ENCODE results near the gene AVEN.

AVEN gene

DNA sequence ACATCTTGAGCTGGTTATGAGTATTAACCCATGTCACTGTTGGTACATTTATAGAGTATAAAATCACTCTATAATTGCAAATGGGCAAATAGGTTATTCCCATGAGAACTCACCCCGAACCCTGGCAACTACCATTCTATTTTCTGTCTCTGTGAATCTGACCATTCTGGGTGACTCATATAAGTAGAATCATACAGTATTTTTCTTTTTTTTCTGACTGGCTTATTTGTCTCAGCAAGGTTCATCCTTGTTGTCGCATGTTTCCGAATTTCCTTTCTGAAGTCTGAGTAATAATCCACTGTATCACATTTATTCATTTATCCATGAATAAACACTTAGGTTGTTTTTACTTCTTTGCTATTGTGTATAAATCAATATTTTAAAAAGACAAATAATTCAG is 130.6 kb downstream of the AVEN start:
- no peak for DNase-seq

DNA sequence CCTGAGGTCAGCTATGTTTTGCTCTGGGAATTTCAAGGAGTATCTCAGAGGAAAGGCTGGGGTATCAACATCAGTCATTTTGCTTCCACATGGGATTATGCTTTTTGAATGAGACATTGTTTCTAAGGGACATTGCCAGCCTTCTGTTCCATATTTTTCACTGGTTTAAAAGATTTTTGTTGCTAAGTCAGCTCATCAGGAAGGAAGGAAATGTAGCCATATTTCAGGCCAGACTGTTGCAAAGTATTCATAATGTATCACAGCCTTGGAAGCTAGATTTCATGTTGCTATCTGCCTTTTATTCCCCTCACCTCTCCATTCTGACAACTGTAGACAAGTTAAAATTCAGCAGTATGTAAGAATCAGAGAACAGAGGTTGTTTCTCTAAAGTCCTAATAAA is 131.7 kb downstream of the AVEN start:
- no peak for DNase-seq

DNA sequence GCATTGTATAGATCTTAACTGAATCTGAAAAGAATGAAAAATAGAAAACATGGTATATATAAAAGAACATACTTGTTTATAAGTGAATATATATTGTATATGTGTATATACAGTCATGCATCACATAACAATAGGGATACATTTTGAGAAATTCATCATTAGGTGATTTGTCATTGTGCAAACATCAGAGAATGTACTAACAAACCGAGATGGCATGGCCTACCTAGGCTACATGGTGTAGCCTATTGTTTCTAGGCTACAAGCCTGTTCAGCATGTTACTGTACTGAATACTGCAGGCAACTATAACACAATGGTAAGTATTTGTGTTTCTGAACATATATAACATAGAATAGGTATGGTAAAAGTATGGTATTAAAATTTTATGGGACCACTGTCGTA is 135.3 kb downstream of the AVEN start:
- DNase-seq, result no peak

DNA sequence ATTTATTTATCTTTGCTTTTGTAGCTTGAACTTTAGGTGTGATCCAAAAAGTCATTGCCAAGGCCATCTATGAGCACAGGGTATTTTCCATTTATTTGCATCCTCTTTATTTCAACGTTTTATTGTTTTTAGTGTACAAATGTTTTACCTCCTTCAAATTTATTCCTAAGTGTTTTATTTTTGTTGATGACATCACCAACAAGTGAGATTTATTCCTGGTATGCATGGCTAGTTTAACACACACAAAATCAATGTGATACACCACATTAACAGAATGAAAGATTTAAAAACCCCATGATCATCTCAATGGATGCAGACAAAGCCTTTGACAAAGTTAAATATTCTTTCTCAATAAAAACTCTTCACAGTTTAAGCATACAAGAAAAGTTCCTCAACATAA is 137.0 kb downstream of the AVEN start:
- no peak for DNase-seq

DNA sequence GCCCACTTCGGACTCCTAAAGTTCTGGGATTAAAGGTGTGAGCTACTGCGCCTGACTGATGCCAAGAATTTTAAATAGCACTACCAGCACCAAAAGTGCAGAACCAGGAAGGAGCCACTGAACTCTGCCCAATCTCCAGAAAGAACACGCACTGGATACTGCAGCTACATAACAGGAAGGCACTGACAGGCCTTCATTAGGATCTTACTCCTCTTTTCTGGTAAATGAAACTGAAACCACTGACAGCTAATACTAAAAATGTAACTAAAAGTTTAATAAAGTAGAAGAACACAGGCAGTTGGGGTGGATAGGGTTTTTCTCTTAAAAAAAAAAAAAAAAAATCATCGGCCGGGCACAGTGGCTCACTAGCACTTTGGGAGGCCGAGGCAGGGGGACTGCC is 144.8 kb downstream of the AVEN start:
- no peak for DNase-seq

DNA sequence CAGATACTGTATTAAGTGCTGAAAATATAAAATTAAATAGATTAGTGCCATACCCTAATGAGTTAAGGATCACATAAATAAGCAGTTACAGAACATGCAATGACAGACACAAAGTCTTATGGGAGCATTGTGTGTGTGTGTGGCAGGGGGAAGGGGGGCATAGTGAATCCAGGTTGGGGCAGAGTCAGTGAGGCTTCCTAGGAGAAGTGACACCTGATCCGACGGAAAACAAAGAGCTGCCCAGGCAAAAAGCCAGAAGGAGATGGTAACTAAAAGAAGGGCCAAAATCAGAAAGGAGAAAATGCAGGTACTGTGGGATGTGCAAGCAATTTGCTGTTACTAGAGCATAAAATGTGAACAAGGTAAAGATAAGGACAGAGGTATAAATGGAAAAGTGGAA is 150.8 kb downstream of the AVEN start:
- DNase-seq, result no peak

DNA sequence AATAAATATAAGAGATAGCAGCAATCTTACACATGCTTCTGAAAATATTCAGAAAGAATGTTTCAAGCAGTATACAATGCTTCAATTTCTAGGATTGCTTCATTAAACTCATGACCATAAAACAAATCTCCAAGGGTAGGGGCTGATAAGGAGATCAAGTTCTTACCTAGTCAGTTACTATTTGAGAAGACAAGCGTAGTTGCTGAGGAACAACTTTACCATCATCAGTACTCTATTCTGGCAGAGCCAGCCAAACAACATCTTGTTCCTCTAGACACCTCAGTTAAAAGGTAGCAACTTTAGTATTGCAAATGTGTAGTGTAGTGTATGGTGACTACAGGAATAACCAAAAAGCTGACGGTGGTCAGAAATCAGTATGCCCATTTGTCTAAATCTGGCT is 156.1 kb downstream of the AVEN start:
- no peak for DNase-seq

DNA sequence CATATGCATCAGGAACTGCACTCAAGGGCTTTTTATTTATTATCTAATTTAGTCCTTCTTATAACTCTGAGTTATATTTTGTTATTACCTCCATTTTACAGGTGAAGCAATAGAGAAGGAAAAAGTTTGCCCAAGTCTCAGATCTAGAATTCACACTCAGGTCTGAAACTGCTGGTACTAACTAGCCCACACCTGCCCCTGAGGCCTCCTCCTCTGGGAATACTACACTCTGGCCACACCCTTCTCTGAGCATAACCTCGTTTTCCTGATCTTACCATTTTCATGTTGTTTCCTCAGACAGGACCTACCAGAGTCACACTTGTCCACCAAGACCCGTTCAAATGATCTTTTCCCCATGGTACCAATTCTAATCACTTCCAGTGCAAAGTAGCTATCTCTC is 164.8 kb downstream of the AVEN start:
- no peak for DNase-seq

DNA sequence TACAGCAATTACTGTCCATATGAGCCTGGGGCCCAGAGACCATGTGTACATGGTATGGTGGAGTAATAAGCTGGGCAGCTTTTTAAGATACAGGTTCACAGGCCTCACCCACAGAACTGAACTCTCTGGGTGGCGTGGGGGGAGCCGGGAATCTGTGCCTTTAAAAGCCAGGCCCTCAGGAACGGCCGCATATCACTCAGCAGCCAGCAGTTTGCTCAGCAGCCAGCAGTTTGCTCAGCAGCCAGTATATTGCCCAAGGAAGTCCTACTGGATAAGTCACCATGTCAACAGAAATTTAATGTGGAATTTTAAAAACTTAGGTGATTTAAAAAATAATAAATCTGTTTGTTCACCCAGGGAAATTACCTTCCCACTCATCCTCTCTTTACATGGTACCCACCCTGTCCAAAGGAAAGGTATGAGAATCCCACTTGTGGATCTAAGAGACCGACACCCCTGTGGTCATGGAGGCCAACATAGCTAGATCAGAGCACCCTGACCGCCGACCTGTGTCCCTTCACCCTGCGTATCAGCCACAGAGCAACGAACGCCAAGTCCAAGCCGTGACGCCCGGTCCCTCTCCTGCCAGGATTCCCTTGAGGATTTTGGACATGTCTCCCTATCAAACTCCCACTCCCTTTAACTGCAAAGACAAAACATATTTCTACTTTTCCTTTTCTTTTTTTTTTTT is 166.4 kb downstream of the AVEN start:
- no peak for DNase-seq

DNA sequence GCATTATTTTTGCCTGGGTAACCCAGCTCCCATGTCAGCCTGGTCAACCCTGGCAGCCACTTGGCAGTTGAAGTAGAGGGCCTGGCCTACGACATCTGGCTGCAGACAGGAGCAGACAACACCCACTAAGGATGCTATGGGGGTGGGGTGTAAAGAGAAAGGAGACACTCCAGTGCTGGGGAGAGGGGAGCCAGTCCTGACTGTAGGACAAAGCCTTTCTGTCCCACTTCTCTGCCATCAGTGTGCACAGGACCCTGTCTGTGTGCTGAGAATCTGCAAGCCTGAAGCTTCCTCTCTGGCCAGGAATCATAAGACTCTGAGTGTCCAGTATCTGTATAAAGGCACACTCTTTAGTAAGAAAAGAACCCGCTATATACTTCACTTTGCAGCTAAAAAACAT is 167.0 kb downstream of the AVEN start:
- DNase-seq, result no peak

DNA sequence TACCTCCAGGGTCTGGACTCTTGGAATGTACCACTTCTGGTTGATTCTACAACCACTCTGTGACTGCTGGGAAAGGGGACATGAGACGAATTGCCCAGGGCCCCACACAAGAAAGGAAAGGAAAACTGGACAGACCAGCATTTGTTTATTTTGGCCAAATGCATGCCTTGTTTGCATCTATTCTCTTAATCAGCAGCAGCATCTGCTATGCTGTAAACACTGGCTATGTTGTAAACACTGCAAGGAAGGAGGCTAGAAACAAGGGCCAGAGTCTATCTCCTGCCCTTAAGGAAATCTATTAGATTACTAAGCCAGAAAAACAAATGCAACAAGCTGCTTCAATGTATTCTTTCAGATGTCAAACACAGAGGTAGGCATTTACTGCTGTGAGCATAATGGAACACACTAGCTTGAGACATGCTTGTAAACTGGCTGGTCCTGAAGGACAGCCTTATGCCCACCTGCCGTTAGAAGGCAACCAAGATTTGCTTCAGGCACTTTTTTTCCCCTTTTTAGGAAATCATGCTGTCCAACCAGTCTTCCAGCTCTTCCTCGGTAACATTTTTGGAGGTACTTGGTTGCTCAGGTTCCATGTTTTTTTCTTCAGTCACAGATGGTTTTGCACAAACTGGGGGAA is 172.8 kb downstream of the AVEN start:
- no peak for DNase-seq

DNA sequence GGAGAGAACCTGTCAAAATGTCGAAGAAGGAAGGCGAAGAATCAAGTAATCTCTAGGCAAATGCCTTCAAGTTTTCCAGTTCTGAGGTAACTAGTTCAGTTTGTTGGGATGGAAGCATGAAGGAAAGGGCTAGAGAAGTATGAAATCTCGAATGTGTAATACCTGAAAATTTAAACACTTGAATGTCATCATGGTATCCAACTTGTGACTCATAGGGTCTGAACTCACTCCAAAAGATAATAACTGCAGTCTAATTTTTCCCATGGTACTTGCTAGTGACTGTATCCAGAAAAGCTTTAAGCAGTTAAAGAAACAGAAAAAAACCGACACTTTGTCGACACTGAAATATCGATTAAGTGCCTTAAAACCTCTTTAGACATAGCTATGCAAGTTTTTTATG is 173.6 kb downstream of the AVEN start:
- DNase-seq, result no peak

DNA sequence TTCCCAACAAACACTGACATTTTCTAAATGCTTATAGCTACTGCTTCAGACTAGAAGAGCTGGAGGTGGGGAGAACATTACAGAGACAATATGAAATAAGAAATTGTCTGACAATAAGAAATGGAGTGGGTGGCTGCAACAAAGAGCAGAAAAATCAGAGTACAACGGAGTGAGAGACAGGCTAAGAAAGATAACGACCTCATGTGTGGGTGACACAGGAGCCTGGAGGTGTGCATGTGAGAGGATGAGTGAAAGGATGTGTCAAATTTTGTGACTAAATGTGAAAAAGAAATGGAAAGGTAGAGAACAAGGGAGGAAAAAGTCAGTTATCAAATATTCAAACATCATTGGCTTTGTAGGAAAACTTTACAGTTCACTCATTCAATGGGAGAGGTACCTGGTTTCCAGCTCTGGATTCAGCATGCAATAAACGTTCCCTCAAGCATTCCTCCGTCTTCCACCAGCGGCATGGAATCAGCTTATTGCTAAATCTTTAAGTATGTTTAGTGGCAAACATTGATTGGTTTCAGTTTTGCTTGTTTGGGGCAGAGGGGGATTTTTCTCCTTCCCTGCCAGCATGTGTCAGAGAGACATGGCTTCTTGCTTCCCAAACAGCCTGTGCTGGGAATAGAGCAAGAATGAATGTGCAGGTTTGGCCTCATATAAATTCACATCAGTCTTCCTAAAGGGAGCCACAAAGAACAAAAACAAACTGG is 174.5 kb downstream of the AVEN start:
- DNase-seq, result no peak

DNA sequence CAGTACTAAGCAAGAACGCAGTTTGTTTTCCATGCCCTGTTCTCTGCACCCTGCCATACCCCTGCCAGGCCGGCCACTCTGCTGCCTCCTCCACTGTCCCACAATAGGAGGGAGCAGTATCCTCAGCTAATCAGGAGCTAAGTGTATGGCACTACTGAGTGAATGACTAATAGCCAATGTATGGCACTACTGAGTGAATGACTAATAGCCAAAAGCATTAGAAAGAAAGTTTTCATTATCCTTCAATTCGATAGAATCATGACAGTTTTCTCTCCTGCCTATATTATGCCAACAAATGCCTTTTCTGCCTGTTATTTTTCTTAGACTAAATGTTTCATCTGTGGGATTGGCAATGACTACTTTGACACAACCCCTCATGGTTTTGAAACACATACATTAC is 178.2 kb downstream of the AVEN start:
- DNase-seq, result no peak

DNA sequence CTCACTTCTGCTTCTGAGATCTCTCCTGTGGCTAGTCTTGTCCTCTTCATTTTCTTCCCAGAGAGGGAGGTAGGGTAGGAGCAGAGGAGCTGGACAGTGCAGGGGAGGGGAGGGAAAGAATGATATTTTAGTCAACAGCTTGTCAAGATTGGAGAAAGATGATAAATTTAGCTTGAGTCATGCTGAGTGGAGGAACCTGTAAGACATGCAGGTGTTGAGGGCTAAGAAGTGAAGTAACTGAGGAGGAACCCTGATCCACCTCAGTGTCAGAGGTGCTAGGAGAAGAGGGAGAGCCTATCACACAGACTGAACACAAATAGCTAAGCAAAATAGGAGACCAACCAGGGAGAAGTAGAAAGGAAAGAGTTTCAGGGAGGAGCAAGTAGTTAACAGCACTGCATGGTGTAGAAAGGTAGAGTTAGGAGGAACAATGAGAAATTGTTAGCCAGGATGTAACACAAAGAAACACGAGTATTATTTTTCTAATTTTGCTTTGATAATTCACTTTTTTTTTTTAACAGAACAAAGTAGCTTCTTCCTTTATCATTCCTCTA is 178.9 kb downstream of the AVEN start:
- no peak for DNase-seq

DNA sequence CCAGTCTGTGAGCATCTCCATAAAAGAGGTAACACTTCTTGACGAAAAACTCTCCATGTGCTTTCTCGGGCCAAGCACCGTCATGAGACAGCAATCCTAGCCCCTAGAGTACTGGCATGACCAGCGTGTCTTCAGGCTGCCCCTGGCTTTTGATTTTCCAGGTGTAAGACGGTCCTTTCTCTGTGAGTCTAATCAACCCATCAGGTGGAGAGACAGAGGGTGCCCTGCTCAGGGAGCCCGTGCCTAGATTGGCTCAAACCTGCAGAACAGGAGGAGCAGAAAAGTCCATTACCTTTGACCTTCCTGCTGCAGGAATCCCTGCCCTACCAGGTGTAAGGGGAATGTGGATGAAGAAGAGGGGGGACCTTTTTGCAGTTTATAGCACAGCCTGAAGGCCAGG is 180.2 kb downstream of the AVEN start:
- no peak for DNase-seq

DNA sequence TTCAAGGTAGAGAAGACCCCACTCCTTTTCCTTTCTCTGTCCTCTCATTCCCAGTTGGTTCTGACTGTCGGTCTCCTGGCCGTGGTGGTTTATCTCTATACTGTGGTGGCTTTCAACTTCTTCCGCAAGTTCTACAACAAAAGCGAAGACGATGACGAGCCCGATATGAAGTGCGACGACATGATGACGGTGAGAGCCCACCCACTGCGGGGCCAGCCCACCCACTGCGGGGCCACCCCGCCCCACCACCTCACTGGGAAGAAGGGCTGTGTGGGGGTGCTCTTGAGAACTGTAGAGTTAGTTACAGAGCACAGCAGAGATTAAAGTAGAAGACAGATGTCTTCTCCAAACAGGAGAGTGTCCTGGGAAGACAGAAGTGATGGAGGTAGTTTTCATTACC is 181.3 kb downstream of the AVEN start:
- no peak for DNase-seq

DNA sequence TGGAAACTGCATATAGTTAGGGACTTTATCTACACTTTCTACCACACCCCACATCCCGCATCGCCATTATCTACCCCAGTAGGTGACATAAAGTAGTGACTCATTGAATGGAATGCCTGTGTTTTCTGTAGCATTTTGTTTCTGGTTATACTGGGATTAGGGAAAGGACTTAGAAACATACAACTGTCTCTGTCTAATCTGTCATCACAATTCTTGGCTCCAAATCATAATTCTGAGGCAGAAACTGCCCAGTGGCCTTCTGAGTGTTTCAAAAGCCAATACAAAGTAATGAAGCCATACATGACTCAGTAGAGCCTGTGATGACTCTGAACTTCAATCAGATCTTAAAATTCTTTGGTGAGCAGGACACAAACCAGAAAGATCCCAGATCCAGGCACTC is 186.4 kb downstream of the AVEN start:
- DNase-seq, result no peak

DNA sequence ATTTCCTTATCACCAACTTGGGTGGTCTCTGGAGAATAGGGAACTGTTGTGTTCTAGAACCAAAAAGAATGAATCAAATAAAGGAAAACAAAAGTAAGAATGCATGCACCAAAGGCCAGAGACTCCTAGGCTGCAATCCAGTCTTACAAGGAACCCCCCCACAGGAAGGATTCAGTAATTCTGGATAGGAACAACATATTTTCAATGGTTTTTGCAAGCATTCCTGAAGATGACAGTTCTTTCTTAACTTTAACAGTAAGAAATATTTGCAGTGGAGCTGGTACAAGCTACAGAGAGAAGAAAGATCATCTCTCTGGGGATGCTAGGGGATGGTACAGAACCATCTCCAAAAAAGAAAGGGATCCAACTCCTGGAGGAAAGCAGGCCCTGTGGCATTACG is 186.9 kb downstream of the AVEN start:
- DNase-seq, result no peak

DNA sequence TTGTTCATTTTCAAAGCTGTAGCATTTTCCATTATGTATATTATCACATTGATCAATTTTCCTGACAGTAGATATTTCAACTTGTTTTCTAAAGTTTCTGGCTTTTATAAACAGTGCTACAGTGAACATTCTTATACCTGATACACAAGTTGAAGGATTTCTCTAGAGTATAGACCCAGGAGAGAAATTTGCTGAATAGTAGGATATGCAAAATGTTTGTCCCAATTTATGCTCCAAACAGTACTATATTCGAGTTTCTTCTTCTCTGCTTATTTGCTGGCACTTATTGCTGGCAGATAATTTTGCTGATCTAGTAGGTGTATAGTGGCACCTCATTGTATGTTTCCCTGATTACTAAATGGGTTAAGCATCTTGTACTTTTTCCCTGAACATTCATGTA is 187.9 kb downstream of the AVEN start:
- DNase-seq, result no peak

DNA sequence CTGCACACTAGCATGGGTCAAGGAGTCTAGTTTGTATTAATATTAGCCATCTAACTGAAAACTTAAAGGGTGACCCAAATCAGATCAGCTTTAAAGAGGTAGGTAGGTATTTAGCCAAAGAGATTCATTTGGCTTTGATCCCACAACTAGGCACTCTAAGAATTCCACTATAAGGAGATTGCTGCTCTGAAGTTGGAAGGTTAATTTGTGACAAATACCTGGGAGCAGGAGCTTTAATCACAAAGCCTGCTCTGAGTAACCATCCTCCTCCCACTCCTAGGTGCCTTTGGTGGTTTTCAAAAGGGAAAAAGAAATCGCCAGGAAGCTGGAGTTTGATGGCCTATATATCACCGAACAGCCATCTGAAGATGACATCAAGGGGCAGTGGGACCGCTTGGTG is 191.0 kb downstream of the AVEN start:
- DNase-seq, result no peak

DNA sequence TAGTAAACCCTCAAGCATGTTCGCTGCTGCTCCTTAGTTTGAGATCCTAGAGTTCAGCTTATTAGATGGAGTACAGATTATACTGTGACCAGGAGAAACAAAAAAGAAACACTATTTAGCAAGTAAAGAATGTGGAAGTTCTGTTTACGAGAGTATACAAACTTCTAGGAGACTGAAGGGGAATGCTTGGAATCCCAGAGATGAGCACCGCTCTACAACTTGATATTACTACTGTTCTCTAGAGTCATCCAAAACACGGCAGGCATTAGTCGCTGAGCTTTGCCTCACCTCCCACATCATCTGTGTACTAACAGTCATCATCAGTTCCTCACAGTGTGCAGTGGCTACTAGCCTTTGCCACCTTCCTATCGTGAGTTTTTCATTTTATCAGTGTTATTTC is 192.1 kb downstream of the AVEN start:
- no peak for DNase-seq

DNA sequence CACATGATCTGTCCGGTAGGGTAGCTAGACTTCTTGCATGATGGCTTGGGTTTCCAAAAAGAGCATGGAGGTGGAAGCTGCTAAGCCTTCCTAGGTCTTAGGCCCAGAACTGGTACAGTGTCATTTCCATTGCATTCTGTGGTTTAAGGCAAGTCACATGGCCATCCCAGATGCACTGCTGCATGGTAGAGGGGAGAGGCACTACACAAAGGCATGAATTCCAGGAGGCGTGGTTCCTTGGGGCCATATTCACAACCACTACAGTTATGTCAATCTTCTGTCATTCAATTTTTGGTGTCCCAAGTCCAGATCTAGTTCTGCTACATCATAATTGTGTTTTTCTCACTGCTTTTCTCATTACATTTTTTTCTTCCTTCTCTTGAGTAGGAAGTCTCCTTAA is 192.9 kb downstream of the AVEN start:
- DNase-seq, result no peak

DNA sequence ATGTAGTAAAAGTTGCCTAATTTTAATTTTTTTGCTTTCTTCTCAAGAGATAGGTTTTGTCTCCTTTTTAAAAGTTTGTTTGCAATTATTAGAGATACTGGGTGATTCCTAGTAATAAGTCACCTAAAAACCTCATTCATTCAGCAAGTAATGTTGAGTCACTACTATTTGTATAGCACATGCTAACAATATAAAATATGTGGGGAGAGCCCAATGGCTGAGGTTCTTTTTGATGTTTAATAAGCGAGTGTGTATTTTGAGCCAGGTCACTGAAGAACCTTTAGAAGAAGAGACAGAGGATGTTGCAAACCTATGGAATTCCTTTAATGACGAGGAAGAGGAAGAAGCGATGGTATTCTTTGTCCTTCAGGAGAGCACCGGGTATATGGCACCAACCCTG is 194.4 kb downstream of the AVEN start:
- DNase-seq, result no peak

All from activated effector memory CD4-positive, alpha-beta T cell treated with anti-CD3 and anti-CD28 coated beads, Interleukin-2, amount 50 U/mL, for 16 hours (primary cell).